T-helper 17 cell (primary cell): Measurements from ENCODE around the gene HSD17B10. TPM values are rescaled to one million over a fixed set of nuclear protein-coding genes. Genes with fewer than 3 reads are reported as not detected.

Source experiments
- ATAC-seq: fragments of 150-1000 bp; cut with Tn5 transposase; 2 replicates; pipeline ENCODE4 v1.10.0; 2021; ENCODE audit warnings: mild to moderate bottlenecking, moderate library complexity
- DNase-seq, 3 donors: peaks; one replicate each; pipeline versions ENCODE4 v3.0.0 to v3.0.0-alpha.2; 2020 to 2021
- H3K9me3 ChIP-seq: one replicate; pipeline ENCODE4 v1.7.0; 2013; ENCODE audit warnings: low read length, mild to moderate bottlenecking; ENCODE audit not compliant: control insufficient read depth, poor library complexity, severe bottlenecking
- H3K27ac Mint-ChIP-seq: one replicate; pipeline ENCODE4 v1.8.0; 2022; ENCODE audit warnings: mild to moderate bottlenecking, moderate library complexity, mixed read lengths
- H3K27me3 Mint-ChIP-seq: one replicate; pipeline ENCODE4 v1.8.0; 2022; ENCODE audit warnings: mixed read lengths
- H3K36me3 Mint-ChIP-seq: one replicate; pipeline ENCODE4 v1.8.0; 2022; ENCODE audit warnings: low read depth, mixed read lengths
- H3K4me1 Mint-ChIP-seq: one replicate; pipeline ENCODE4 v1.8.0; 2022; ENCODE audit warnings: mild to moderate bottlenecking, mixed read lengths
- H3K4me3 Mint-ChIP-seq: one replicate; pipeline ENCODE4 v1.8.0; 2022; ENCODE audit warnings: mild to moderate bottlenecking, moderate library complexity, mixed read lengths
- total RNA-seq, 4 donors: library from RNA in 2 of 4; stranded (reverse) in 2 of 4; gene quantifications; one replicate each; pipeline ENCODE4 v1.2.3 and lab custom pipeline; 2022 to 2026

The HSD17B10 gene
- total RNA-seq, 2 donors from 2014 or later: 41.0 to 43.4 TPM

- Mint-ChIP-seq H3K27me3 (no peaks in the 10 kb centered on the region), H3K36me3 (peaks cover 2% of the 10 kb centered on the region), H3K4me3 (no peak overlapping the region), H3K4me1 (peaks cover 4% of the 10 kb centered on the region), H3K27ac (no peak overlapping the region)
- ATAC-seq (no peak), DNase-seq (no peak)
- no peaks in the 10 kb centered on the region for H3K9me3 ChIP-seq
Measured at GRCh38 chrX:53447441-53447840, 13.3 kb upstream of the HSD17B10 start.

- peaks cover 4% of the 10 kb centered on the region for H3K4me1 Mint-ChIP-seq
- H3K4me3 Mint-ChIP-seq: no peak overlapping the region
- no peaks in the 10 kb centered on the region for H3K27me3 Mint-ChIP-seq
- no peaks in the 10 kb centered on the region for H3K9me3 ChIP-seq
- H3K36me3 Mint-ChIP-seq: peaks cover 2% of the 10 kb centered on the region
- ATAC-seq (peak; percentile 63), DNase-seq (peak in 2 of 3 donors; percentile 16 to 25)
- no peak overlapping the region for H3K27ac Mint-ChIP-seq
Measured at GRCh38 chrX:53445977-53446376, 11.8 kb upstream of the HSD17B10 start.

DNA sequence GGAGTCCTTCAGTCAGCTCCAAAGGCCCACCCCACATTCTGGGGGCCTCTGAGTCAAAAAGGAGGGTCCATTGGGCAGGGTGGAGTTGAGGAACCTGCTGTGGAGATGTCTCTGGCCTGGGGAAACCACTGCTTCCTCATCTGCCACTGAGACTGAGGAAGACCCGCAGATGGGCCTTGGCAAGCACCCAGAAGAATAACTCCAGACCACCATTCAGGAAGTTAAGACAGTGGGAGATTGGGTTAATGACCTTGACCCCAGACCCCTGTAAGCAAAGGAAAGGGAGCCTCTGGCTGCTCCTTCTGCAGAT, 8.1 kb upstream of the HSD17B10 start:
- H3K36me3 Mint-ChIP-seq: peaks cover 2% of the 10 kb centered on the region
- no peak overlapping the region for H3K27ac Mint-ChIP-seq
- no peak for ATAC-seq
- no peaks in the 10 kb centered on the region for H3K9me3 ChIP-seq
- H3K4me1 Mint-ChIP-seq: peaks cover 4% of the 10 kb centered on the region
- peak overlapping the region; percentile 85 for H3K4me3 Mint-ChIP-seq
- no peak for DNase-seq
- peaks cover 5% of the 10 kb centered on the region for H3K27me3 Mint-ChIP-seq

DNA sequence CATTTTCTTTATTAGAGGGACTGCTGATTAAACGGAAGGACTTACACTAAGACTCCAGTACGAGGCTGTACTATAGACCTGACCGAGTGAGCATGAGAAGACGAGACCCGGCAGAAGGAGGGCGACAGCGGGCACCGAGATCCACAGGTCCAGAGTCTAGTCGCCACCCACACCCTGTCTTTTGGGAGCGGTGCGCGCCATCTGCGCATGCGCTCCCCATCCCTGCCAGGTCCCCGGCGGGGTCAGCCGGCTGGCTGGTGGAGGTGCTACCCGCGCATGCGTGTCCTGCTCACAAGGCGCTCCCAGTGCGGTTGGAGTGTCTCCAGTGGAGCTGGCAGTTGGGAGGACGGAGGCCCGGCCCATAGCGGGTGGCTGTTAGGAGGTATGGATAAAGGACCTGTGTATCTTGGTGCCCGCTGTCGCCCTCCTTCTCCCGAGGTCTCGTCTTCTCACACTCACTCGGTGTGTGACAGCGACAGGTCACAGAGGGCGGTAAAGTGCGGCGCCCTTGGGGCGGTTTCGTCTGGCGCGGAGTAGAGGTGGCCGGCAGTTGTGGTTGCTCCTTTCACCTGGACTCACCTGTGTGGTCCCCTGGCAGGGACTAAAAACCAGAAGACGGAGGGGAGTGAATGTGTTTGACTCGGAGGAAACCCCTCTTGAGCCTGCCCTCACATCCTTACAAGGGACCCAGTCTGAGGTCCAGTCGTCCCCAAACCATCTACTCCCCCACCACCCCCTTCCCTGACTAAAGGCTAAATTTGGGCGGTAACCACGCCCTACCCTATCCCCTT, 7.6 kb upstream of the HSD17B10 start:
- H3K9me3 ChIP-seq: no peaks in the 10 kb centered on the region
- peak; percentile 50 to 70 (median 69) for DNase-seq
- Mint-ChIP-seq H3K27me3 (peaks cover 5% of the 10 kb centered on the region), H3K27ac (no peak overlapping the region), H3K36me3 (peaks cover 2% of the 10 kb centered on the region), H3K4me1 (peaks cover 4% of the 10 kb centered on the region), H3K4me3 (peak overlapping the region; percentile 85)
- peak; percentile 82 for ATAC-seq

DNA sequence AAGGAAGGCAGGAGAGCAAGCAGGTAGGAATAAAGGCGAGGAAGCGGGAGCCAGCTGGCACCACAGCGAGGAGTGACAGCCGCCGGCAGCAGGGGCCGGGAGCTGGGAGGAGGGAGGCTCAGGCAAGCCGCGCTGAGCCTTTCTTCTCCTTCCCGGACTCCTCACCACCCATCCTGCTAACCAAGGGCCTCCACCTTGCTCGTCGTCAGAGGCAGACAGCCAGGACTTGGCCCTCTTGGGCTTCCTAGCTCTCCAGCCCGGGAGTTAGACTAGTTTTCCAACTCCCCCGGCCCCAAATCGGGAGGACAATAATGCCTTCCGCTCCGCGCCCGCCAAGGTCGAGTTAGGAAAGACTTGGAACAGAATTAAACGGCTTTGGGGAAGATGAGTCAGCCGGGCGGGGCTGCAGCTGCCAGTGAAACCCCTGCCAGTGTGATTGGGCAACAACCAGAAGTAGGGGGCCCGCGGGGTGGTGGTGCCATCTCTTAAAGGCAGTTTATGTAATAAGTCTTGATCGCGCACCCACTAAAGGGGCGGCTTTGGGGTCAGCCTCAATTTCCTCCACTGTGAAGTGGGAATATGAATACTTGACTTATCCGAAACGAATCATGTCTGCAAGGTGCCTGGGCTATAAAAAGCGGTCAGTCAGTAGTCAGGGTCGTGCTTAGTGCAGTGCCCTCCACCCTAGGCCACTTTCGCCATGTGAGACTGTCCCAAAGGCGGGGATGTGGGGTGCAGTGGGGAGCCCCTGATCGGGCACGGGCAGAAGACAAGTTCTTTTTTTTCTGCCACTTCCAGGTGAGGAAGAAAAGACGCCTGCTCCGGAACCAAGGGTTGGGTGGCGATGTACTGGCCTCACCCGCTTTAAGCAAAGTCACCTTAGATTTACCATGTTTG, 6.7 kb upstream of the HSD17B10 start:
- no peak overlapping the region for H3K27ac Mint-ChIP-seq
- H3K9me3 ChIP-seq: no peaks in the 10 kb centered on the region
- no peaks in the 10 kb centered on the region for H3K4me1 Mint-ChIP-seq
- H3K27me3 Mint-ChIP-seq: peaks cover 5% of the 10 kb centered on the region
- H3K36me3 Mint-ChIP-seq: no peaks in the 10 kb centered on the region
- ATAC-seq (no peak), DNase-seq (no peak)
- H3K4me3 Mint-ChIP-seq: peak overlapping the region; percentile 85

DNA sequence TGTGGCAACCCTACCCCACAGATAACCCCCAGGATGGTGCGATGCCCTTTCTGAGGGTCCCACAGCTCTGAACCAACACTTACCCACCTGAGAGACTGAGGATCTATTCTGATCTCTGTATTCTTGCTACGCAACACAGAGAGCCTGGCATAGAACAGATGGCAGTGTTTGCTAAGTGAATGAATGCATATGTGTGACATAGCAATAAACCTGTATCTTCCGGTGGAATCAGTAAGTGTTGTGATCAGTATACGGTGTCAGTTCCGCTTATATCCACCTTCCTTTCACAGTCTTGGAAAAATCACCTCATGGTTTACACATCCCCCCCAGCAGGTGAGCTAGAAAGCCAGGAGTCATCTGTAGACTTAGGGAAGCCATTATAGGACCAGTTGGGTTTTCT, 5.9 kb upstream of the HSD17B10 start:
- DNase-seq (no peak), ATAC-seq (no peak)
- Mint-ChIP-seq H3K4me1 (no peaks in the 10 kb centered on the region), H3K4me3 (no peak overlapping the region), H3K27ac (no peak overlapping the region), H3K27me3 (peaks cover 5% of the 10 kb centered on the region), H3K36me3 (no peaks in the 10 kb centered on the region)
- H3K9me3 ChIP-seq: no peaks in the 10 kb centered on the region

DNA sequence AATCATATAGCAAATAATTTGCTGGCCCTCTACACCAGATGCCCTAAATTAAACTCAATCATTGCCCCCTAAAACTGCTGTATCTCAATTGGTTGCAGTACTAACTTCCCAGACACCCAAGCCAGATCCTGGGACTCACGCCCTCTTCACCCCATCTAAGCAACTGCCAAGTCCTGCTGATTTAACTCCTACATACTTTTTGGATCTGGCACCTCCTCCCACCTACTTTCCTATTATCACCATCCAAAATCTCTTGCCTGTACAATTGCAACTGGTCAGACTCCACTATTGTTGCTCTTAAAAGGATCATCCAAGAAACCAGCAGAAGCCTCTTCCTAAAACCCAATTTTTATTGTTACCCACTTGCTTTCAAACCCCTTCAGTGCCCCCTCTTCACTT, 4.7 kb upstream of the HSD17B10 start:
- H3K9me3 ChIP-seq: no peaks in the 10 kb centered on the region
- Mint-ChIP-seq H3K4me1 (peaks cover 8% of the 10 kb centered on the region), H3K27me3 (peaks cover 5% of the 10 kb centered on the region), H3K36me3 (no peaks in the 10 kb centered on the region), H3K27ac (peak overlapping the region; percentile 53), H3K4me3 (no peak overlapping the region)
- no peak for ATAC-seq
- no peak for DNase-seq

- H3K9me3 ChIP-seq: no peaks in the 10 kb centered on the region
- Mint-ChIP-seq H3K4me1 (peaks cover 8% of the 10 kb centered on the region), H3K27me3 (peaks cover 5% of the 10 kb centered on the region), H3K36me3 (no peaks in the 10 kb centered on the region), H3K27ac (peak overlapping the region; percentile 53), H3K4me3 (no peak overlapping the region)
- DNase-seq (no peak), ATAC-seq (no peak)
Measured at GRCh38 chrX:53438174-53438831, 4.1 kb upstream of the HSD17B10 start.

DNA sequence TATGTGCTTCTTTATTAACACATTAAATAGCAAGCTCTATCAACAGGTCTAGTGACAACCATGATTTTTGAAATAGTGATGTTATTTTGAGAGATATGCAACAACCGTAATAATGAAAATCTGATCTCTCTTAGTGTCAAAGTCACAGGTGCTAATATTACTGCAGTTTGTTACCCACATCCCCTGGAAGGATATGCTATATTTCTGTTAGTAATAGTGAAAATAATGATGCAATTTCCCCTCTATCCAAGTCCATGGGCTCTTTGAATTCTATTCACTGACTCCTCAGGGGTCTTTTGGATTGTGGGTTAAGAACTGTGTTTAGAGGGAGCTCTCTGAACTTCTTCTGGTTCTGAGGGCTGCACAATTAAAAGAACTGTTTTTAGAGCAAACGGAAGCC, 3.0 kb upstream of the HSD17B10 start:
- H3K27ac Mint-ChIP-seq: no peak overlapping the region

GRCh38 chrX:53435997-53436396, 1.8 kb upstream of the HSD17B10 start:
- peak; percentile 77 for ATAC-seq
- DNase-seq: peak; percentile 31 to 52 (median 34)
- no peak overlapping the region for H3K27ac Mint-ChIP-seq
- no peak overlapping the region for H3K4me3 Mint-ChIP-seq
- H3K27me3 Mint-ChIP-seq: peaks cover 5% of the 10 kb centered on the region
- no peaks in the 10 kb centered on the region for H3K36me3 Mint-ChIP-seq
- H3K9me3 ChIP-seq: no peaks in the 10 kb centered on the region
- peaks cover 8% of the 10 kb centered on the region for H3K4me1 Mint-ChIP-seq

More for the DNA sequence above, 3.0 kb upstream of the HSD17B10 start:
- no peaks in the 10 kb centered on the region for H3K9me3 ChIP-seq
- no peak for ATAC-seq
- Mint-ChIP-seq H3K27me3 (peaks cover 5% of the 10 kb centered on the region), H3K36me3 (no peaks in the 10 kb centered on the region), H3K4me3 (no peak overlapping the region), H3K4me1 (peaks cover 8% of the 10 kb centered on the region)
- DNase-seq: no peak

DNA sequence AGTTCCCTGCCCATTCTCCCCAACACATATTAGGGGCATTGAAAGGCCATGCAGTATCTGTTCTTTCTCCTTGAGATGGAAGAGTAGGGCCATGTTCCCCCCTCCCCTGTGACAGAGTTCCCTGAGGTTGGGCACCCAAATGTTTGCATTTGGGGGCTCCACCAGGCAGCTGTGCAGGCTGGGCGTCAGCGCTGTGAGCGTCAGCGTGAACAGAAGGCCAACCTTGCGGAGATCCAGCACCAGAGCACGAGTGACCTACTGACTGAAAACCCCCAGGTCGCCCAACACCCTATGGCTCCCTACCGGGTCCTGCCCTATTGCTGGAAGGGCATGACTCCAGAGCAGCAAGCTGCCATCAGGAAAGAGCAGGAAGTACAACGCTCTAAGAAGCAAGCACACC, 3.9 kb downstream of the HSD17B10 start:
- peaks cover 2% of the 10 kb centered on the region for H3K36me3 Mint-ChIP-seq
- H3K4me3 Mint-ChIP-seq: no peak overlapping the region
- no peaks in the 10 kb centered on the region for H3K27me3 Mint-ChIP-seq
- ATAC-seq (no peak), DNase-seq (no peak)
- H3K4me1 Mint-ChIP-seq: peaks cover 8% of the 10 kb centered on the region
- H3K27ac Mint-ChIP-seq: no peak overlapping the region
- H3K9me3 ChIP-seq: no peaks in the 10 kb centered on the region

DNA sequence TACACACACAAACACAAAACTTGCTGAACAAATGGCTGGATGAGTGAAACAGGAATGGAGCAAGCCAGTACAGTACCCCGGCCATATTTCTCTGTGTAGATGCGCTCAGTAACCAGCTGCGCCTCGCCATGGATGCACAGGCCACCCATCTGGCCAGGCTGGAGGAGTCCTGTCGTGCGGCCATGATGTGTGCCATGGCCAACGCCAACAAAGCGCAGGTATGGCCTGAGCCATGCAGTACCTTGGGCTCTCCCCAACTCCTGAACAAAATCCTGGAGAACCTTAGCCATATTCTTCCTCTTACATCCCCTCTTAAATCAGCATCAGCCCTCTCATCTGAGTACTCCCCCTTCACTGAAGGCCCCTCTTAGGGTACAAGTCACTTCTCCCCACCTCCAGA, 4.4 kb downstream of the HSD17B10 start:
- Mint-ChIP-seq H3K4me1 (peaks cover 7% of the 10 kb centered on the region), H3K36me3 (peaks cover 2% of the 10 kb centered on the region), H3K27ac (no peak overlapping the region), H3K27me3 (no peaks in the 10 kb centered on the region), H3K4me3 (no peak overlapping the region)
- H3K9me3 ChIP-seq: no peaks in the 10 kb centered on the region
- DNase-seq (no peak), ATAC-seq (no peak)

GRCh38 chrX:53422861-53423306, 11.3 kb downstream of the HSD17B10 start, which contains the start of gene RIBC1:
TSS of gene RIBC1 (plus strand) at chrX:53422873. CDS start at chrX:53426277, 3,404 bp downstream.
- peaks cover 2% of the 10 kb centered on the region for H3K36me3 Mint-ChIP-seq
- peak within 1 kb of the TSS; percentile 96 for H3K4me3 Mint-ChIP-seq
- H3K4me1 Mint-ChIP-seq: peaks cover 20% of the 10 kb centered on the region
- ATAC-seq (no peak), DNase-seq (no peak)
- H3K27me3 Mint-ChIP-seq: no peaks in the 10 kb centered on the region
- no peaks in the 10 kb centered on the region for H3K9me3 ChIP-seq
- peak within 1 kb of the TSS; percentile 95 for H3K27ac Mint-ChIP-seq
